Measurements from ENCODE around the gene TTYH1. TPM values are rescaled to one million over a fixed set of nuclear protein-coding genes. Genes with fewer than 3 reads are reported as not detected.
"Not testable (repeated sequence)": the region's sequence is repeated elsewhere in the genome, so short reads cannot be mapped to it uniquely, and the experiment has no call there.

Gene TTYH1
- total RNA-seq, 1 donor: not detected

DNA sequence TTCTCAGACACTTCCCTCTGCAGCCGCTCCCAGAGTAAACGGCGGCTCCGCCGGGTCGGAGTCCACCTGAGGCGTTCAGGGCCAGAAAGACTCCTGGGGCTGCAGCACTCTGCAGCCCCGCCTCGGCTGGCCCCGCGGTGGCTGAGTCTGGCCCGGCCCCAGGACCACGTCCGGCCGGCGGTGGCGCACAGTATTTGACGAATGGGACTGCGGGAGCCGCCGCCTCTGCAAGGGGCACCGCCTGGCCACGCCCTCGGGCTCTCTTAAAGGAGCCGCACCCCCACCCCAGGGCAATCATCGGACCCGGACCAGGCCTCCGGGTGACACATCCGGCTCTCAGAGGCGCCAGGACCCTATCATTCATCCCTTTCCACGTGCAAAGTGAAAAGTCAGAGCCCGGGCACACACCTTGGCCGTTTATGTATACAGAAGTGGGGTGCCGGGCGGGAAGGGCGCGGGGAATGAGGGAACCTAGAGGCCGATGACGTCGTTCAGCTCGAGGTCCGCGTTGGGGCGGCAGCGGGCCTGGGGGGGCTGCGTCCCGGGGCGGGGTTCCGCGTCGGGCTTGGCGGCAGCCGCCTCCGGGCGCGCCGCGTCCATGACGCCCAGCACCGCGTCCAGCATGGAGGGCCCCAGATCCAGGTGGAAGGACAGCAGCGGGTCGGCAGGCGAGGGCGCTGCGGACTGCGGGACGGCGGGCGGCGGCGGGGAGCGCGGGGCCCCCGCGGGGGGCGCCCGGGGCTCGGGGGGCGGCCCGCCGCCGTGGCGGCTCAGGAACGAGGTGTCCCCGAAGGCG, 49.6 kb downstream of the TTYH1 start:
- peaks cover 12% of the 10 kb centered on the region for H4K20me1 ChIP-seq (ENCODE audit: insufficient read depth, low read length)
- H3K79me2 ChIP-seq (ENCODE audit: insufficient read depth, low read length): peaks cover 21% of the 10 kb centered on the region
- DNase-seq (ENCODE audit: insufficient read length, low spot score, missing footprints): peak; percentile 98
- H3K27me3 ChIP-seq (ENCODE audit: insufficient read depth, low read length): no peaks in the 10 kb centered on the region
- no peaks in the 10 kb centered on the region for H3K9me3 ChIP-seq (ENCODE audit: low read depth, low read length)
- H3K4me3 ChIP-seq (ENCODE audit: insufficient read depth, low read length): peak overlapping the region; percentile 76
- H3K27ac ChIP-seq (ENCODE audit: low read depth, low read length): peak overlapping the region; percentile 9
- TF ChIP-seq, protein P1, sequence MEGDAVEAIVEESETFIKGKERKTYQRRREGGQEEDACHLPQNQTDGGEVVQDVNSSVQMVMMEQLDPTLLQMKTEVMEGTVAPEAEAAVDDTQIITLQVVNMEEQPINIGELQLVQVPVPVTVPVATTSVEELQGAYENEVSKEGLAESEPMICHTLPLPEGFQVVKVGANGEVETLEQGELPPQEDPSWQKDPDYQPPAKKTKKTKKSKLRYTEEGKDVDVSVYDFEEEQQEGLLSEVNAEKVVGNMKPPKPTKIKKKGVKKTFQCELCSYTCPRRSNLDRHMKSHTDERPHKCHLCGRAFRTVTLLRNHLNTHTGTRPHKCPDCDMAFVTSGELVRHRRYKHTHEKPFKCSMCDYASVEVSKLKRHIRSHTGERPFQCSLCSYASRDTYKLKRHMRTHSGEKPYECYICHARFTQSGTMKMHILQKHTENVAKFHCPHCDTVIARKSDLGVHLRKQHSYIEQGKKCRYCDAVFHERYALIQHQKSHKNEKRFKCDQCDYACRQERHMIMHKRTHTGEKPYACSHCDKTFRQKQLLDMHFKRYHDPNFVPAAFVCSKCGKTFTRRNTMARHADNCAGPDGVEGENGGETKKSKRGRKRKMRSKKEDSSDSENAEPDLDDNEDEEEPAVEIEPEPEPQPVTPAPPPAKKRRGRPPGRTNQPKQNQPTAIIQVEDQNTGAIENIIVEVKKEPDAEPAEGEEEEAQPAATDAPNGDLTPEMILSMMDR (IDR thresholded peaks at IDR 0.05; ENCODE audit: extremely low read depth, low read depth, low read length): no peak
- H3K36me3 ChIP-seq (ENCODE audit: insufficient read depth, low read length): peaks cover 20% of the 10 kb centered on the region
- H2AFZ ChIP-seq (ENCODE audit: low read length): peak overlapping the region; percentile 89
- H3K4me1 ChIP-seq (ENCODE audit: insufficient read depth, low read length): peaks cover 23% of the 10 kb centered on the region
- H3K4me2 ChIP-seq (ENCODE audit: insufficient read depth, low read length): peak overlapping the region; percentile 87

DNA sequence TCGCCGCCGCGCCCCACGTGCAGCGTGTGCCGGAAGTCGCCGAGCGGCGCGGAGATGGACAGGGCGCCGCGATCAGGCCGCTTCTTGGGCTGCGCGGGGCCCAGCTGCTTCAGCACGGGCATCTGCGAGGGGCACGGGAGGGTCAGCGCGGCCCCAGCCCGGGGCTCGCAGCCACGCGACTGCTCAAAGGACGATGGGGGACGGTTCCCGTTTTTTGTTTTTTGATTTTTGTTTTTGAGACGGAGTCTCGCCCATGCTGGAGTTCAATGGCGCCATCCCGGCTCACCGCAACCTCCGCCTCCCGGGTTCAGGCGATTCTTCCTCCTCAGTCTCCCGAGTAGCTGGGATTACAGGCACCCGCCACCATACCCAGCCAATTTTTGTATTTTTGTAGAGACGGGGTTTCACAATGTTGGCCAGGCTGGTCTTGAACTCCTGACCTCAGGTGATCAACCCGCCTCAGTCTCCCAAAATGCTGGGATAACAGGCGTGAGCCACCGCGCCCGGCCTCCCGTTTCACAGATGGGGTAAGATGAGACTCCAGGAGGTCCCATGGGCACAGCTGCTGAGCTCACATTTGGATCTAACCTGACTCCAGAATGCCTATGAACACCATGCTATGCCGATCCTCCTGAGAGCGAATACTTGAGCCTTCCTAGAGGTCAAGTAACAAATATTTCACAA, 50.3 kb downstream of the TTYH1 start:
- Histone ChIP-seq H3K4me1 (ENCODE audit: insufficient read depth, low read length) (peaks cover 23% of the 10 kb centered on the region), H3K4me2 (ENCODE audit: insufficient read depth, low read length) (no peak overlapping the region), H3K9me3 (ENCODE audit: low read depth, low read length) (no peaks in the 10 kb centered on the region), H2AFZ (ENCODE audit: low read length) (no peak overlapping the region), H3K36me3 (ENCODE audit: insufficient read depth, low read length) (peaks cover 19% of the 10 kb centered on the region), H3K27me3 (ENCODE audit: insufficient read depth, low read length) (no peaks in the 10 kb centered on the region), H3K27ac (ENCODE audit: low read depth, low read length) (no peak overlapping the region), H4K20me1 (ENCODE audit: insufficient read depth, low read length) (peaks cover 8% of the 10 kb centered on the region), H3K79me2 (ENCODE audit: insufficient read depth, low read length) (peaks cover 16% of the 10 kb centered on the region), H3K4me3 (ENCODE audit: insufficient read depth, low read length) (no peak overlapping the region)
- TF ChIP-seq, protein P1 (IDR thresholded peaks at IDR 0.05; ENCODE audit: extremely low read depth, low read depth, low read length): no peak
- DNase-seq (ENCODE audit: insufficient read length, low spot score, missing footprints): peak; percentile 25

DNA sequence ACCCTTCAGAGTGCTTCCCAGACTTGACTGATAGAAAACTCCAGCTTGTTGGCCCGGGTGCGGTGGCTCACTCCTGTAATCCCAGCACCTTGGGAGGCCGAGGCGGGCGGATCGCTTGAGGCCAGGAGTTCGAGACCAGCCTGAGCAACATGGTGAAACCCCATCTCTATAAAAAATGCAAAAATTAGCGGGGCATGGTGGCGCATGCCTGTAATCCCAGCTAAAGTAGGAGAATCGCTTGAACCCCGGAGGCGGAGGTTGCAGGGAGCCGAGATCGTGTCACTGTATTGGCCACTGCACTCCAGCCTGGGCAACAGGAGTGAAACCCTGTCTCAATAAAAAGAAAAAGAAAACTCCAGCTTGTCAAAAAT, 50.8 kb downstream of the TTYH1 start:
- not testable (repeated sequence) for H3K9me3 ChIP-seq (ENCODE audit: low read depth, low read length); H2AFZ ChIP-seq (ENCODE audit: low read length); H3K4me2 ChIP-seq (ENCODE audit: insufficient read depth, low read length); H3K4me3 ChIP-seq (ENCODE audit: insufficient read depth, low read length); H3K27ac ChIP-seq (ENCODE audit: low read depth, low read length); DNase-seq (ENCODE audit: insufficient read length, low spot score, missing footprints); H3K27me3 ChIP-seq (ENCODE audit: insufficient read depth, low read length); H4K20me1 ChIP-seq (ENCODE audit: insufficient read depth, low read length)
- Histone ChIP-seq H3K79me2 (ENCODE audit: insufficient read depth, low read length) (peaks cover 12% of the 10 kb centered on the region), H3K36me3 (ENCODE audit: insufficient read depth, low read length) (peaks cover 14% of the 10 kb centered on the region), H3K4me1 (ENCODE audit: insufficient read depth, low read length) (peaks cover 23% of the 10 kb centered on the region)

DNA sequence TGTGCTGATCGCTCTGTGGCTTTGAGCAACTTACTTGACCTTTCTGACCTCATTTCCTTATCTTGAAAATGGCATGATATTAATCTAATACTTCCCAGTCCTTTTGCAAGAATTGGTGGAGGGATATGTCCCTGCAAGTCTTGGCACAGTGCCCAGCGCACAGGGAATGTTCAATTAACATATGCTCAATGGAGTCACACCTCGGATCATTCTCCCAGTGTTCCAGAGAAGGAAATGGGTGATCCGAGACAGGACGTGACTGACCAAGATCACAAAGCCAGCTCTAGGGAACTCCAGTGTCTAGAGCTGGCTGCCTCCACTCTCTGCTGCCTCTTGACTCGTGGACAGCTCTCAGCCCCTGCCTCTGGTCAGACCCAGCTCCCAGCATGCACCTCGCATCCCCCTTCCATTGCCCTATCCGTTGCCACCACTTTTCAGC, 54.3 kb downstream of the TTYH1 start:
- no peaks in the 10 kb centered on the region for H3K79me2 ChIP-seq (ENCODE audit: insufficient read depth, low read length)
- TF ChIP-seq, protein P1 (IDR thresholded peaks at IDR 0.05; ENCODE audit: extremely low read depth, low read depth, low read length): no peak
- H3K27me3 ChIP-seq (ENCODE audit: insufficient read depth, low read length): peaks cover 6% of the 10 kb centered on the region

More for the DNA sequence above, 54.3 kb downstream of the TTYH1 start:
- Histone ChIP-seq H3K27ac (ENCODE audit: low read depth, low read length) (no peak overlapping the region), H3K9me3 (ENCODE audit: low read depth, low read length) (no peaks in the 10 kb centered on the region), H3K4me3 (ENCODE audit: insufficient read depth, low read length) (no peak overlapping the region), H4K20me1 (ENCODE audit: insufficient read depth, low read length) (no peaks in the 10 kb centered on the region), H3K4me1 (ENCODE audit: insufficient read depth, low read length) (peaks cover 10% of the 10 kb centered on the region), H2AFZ (ENCODE audit: low read length) (no peak overlapping the region), H3K36me3 (ENCODE audit: insufficient read depth, low read length) (no peaks in the 10 kb centered on the region), H3K4me2 (ENCODE audit: insufficient read depth, low read length) (no peak overlapping the region)
- DNase-seq (ENCODE audit: insufficient read length, low spot score, missing footprints): peak; percentile 73
